ENCODE results near the gene CCNA2.

The CCNA2 gene

GRCh38 chr4:121800961-121801714 is 22.5 kb downstream of the CCNA2 start, which contains the start of gene EXOSC9:
TSS of gene EXOSC9 (plus strand) at chr4:121801323. CDS start at chr4:121801425, 102 bp downstream.
- no peaks in the 10 kb centered on the region for H3K27me3 ChIP-seq (ENCODE audit: control insufficient read depth in 3 of 3, insufficient read depth in 3 of 3, low read depth in 1 of 3, low read length in 3 of 3)
- peak within 1 kb of the TSS; percentile 92 for H3K18ac ChIP-seq (ENCODE audit: low read length)
- peaks cover 9 to 43% of the 10 kb centered on the region in 2 donors for H3K36me3 ChIP-seq (replicated peaks in 1 of 2; ENCODE audit: control insufficient read depth in 2 of 2, insufficient read depth in 2 of 2, low read length in 2 of 2)
- peak within 1 kb of the TSS; percentile 94 for H3K9ac ChIP-seq (ENCODE audit: low read depth, low read length, poor library complexity)
- H2BK5ac ChIP-seq (ENCODE audit: low read length): no peak within 1 kb of the TSS
- H3K79me1 ChIP-seq (ENCODE audit: low read depth, low read length): peaks cover 1% of the 10 kb centered on the region
- WGBS, 2 donors (ENCODE audit: extremely low coverage in 2 of 2, insufficient read length in 2 of 2, insufficient replicate concordance in 1 of 2): no CpG with 5 or more reads among the region's 48 CpGs
- H3K14ac ChIP-seq (ENCODE audit: low read length): no peak within 1 kb of the TSS
- no peak within 1 kb of the TSS for H2BK12ac ChIP-seq (ENCODE audit: low read length)
- H3K23ac ChIP-seq (ENCODE audit: low read depth, low read length, poor library complexity): no peak within 1 kb of the TSS
- no peak within 1 kb of the TSS for H3K27ac ChIP-seq (replicated peaks; ENCODE audit: low read length)
- H3K4me3 ChIP-seq (ENCODE audit: low read length in 2 of 2): peak within 1 kb of the TSS; percentile 68 to 89
- H2AK5ac ChIP-seq (ENCODE audit: low read depth, low read length): peak within 1 kb of the TSS; percentile 34
- H3K4me1 ChIP-seq (ENCODE audit: control insufficient read depth in 2 of 2, insufficient read depth in 1 of 2, low read depth in 1 of 2, low read length in 2 of 2): peaks cover 0 to 8% of the 10 kb centered on the region in 2 donors
- H2BK15ac ChIP-seq (ENCODE audit: low read length): no peak within 1 kb of the TSS
- H3K4me2 ChIP-seq (ENCODE audit: insufficient read depth, low read length, poor library complexity, severe bottlenecking): peak within 1 kb of the TSS; percentile 66
- no peaks in the 10 kb centered on the region for H3K9me3 ChIP-seq (replicated peaks in 1 of 2; ENCODE audit: control insufficient read depth in 2 of 2, insufficient read depth in 1 of 2, low read depth in 1 of 2, low read length in 2 of 2)
- DNase-seq (ENCODE audit: low spot score): peak; percentile 94
- H2BK120ac ChIP-seq (ENCODE audit: low read depth, low read length): no peak within 1 kb of the TSS
- no peak within 1 kb of the TSS for H3K4ac ChIP-seq (ENCODE audit: low read length)
- peak within 1 kb of the TSS; percentile 84 for H2AFZ ChIP-seq (ENCODE audit: low read length)
- no peak within 1 kb of the TSS for H4K8ac ChIP-seq (ENCODE audit: low read depth, low read length)
- H4K91ac ChIP-seq (ENCODE audit: low read depth, low read length, poor library complexity): no peak within 1 kb of the TSS

- Histone ChIP-seq H3K4me2 (ENCODE audit: insufficient read depth, low read length, poor library complexity, severe bottlenecking) (peak overlapping the region; percentile 52), H3K27ac (replicated peaks; ENCODE audit: low read length) (no peak overlapping the region)
- WGBS, 2 donors (ENCODE audit: extremely low coverage in 2 of 2, insufficient read length in 2 of 2, insufficient replicate concordance in 1 of 2): no CpG with 5 or more reads among the region's 8 CpGs
Observed at GRCh38 chr4:121800638-121800960, 23.1 kb downstream of the CCNA2 start.

GRCh38 chr4:121799867-121800501 is 23.7 kb downstream of the CCNA2 start:
- H3K18ac ChIP-seq (ENCODE audit: low read length): no peak overlapping the region

More at GRCh38 chr4:121800638-121800960, 23.1 kb downstream of the CCNA2 start:
- no peak overlapping the region for H3K14ac ChIP-seq (ENCODE audit: low read length)
- H3K4me1 ChIP-seq (ENCODE audit: control insufficient read depth in 2 of 2, insufficient read depth in 1 of 2, low read depth in 1 of 2, low read length in 2 of 2): peaks cover 2 to 11% of the 10 kb centered on the region in 2 donors
- no peaks in the 10 kb centered on the region for H3K9me3 ChIP-seq (replicated peaks in 1 of 2; ENCODE audit: control insufficient read depth in 2 of 2, insufficient read depth in 1 of 2, low read depth in 1 of 2, low read length in 2 of 2)
- no peak overlapping the region for H2BK12ac ChIP-seq (ENCODE audit: low read length)
- no peak overlapping the region for H2BK15ac ChIP-seq (ENCODE audit: low read length)
- H3K23ac ChIP-seq (ENCODE audit: low read depth, low read length, poor library complexity): no peak overlapping the region
- H3K79me1 ChIP-seq (ENCODE audit: low read depth, low read length): peaks cover 1% of the 10 kb centered on the region
- no peak overlapping the region for H3K4ac ChIP-seq (ENCODE audit: low read length)
- peak overlapping the region; percentile 68 to 89 for H3K4me3 ChIP-seq (ENCODE audit: low read length in 2 of 2)
- H2AK5ac ChIP-seq (ENCODE audit: low read depth, low read length): no peak overlapping the region
- peak overlapping the region; percentile 84 for H2AFZ ChIP-seq (ENCODE audit: low read length)
- no peak overlapping the region for H2BK120ac ChIP-seq (ENCODE audit: low read depth, low read length)
- H3K36me3 ChIP-seq (replicated peaks in 1 of 2; ENCODE audit: control insufficient read depth in 2 of 2, insufficient read depth in 2 of 2, low read length in 2 of 2): peaks cover 9 to 38% of the 10 kb centered on the region in 2 donors
- no peak overlapping the region for H3K9ac ChIP-seq (ENCODE audit: low read depth, low read length, poor library complexity)
- no peak overlapping the region for H4K91ac ChIP-seq (ENCODE audit: low read depth, low read length, poor library complexity)
- H3K27me3 ChIP-seq (ENCODE audit: control insufficient read depth in 3 of 3, insufficient read depth in 3 of 3, low read depth in 1 of 3, low read length in 3 of 3): no peaks in the 10 kb centered on the region
- H4K8ac ChIP-seq (ENCODE audit: low read depth, low read length): no peak overlapping the region
- H2BK5ac ChIP-seq (ENCODE audit: low read length): no peak overlapping the region
- DNase-seq (ENCODE audit: low spot score): no peak
- no peak overlapping the region for H3K18ac ChIP-seq (ENCODE audit: low read length)

DNA sequence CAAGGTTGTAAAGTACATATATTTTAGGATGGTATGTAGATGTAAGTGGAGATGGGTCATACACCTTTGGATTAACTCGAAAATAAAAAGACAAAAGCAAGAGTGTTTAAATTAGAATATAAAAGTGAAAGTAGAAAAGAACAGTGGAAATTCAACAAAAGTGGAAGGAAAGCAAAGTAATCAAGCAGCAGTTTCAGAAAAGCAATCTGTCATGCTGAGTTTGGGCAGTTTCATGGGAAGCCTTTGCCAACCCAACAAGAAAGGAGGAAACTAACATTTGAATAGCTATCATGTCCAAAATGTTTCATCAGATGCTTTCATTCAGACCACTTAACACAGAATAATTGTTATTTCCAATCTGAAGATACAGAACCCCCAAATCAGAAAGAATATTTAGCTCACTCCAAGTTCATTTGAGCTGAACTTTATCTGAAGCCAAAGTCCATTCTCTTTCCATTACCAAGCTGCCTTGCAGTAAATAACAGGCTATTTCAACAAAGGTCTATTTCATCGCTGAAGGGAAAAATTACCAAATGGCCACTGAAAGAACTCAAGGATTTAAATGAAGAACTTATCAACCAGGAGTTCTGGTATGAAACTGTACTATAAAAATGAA is 24.4 kb downstream of the CCNA2 start:
- Histone ChIP-seq H3K23ac (ENCODE audit: low read depth, low read length, poor library complexity) (no peak overlapping the region), H3K27me3 (ENCODE audit: control insufficient read depth in 3 of 3, insufficient read depth in 3 of 3, low read depth in 1 of 3, low read length in 3 of 3) (no peaks in the 10 kb centered on the region), H3K4me3 (ENCODE audit: low read length in 2 of 2) (no peak overlapping the region), H2BK5ac (ENCODE audit: low read length) (no peak overlapping the region), H3K4ac (ENCODE audit: low read length) (no peak overlapping the region), H3K4me1 (ENCODE audit: control insufficient read depth in 2 of 2, insufficient read depth in 1 of 2, low read depth in 1 of 2, low read length in 2 of 2) (peaks cover 4 to 11% of the 10 kb centered on the region in 2 donors), H3K4me2 (ENCODE audit: insufficient read depth, low read length, poor library complexity, severe bottlenecking) (no peak overlapping the region), H2BK15ac (ENCODE audit: low read length) (no peak overlapping the region), H2BK12ac (ENCODE audit: low read length) (no peak overlapping the region), H4K91ac (ENCODE audit: low read depth, low read length, poor library complexity) (no peak overlapping the region), H3K9me3 (replicated peaks in 1 of 2; ENCODE audit: control insufficient read depth in 2 of 2, insufficient read depth in 1 of 2, low read depth in 1 of 2, low read length in 2 of 2) (no peaks in the 10 kb centered on the region), H3K9ac (ENCODE audit: low read depth, low read length, poor library complexity) (no peak overlapping the region), H3K27ac (replicated peaks; ENCODE audit: low read length) (no peak overlapping the region), H2AFZ (ENCODE audit: low read length) (peak overlapping the region; percentile 67), H3K79me1 (ENCODE audit: low read depth, low read length) (no peaks in the 10 kb centered on the region), H3K18ac (ENCODE audit: low read length) (no peak overlapping the region), H4K8ac (ENCODE audit: low read depth, low read length) (no peak overlapping the region), H3K14ac (ENCODE audit: low read length) (no peak overlapping the region), H2BK120ac (ENCODE audit: low read depth, low read length) (no peak overlapping the region), H2AK5ac (ENCODE audit: low read depth, low read length) (no peak overlapping the region), H3K36me3 (replicated peaks in 1 of 2; ENCODE audit: control insufficient read depth in 2 of 2, insufficient read depth in 2 of 2, low read length in 2 of 2) (peaks cover 3 to 25% of the 10 kb centered on the region in 2 donors)
- DNase-seq (ENCODE audit: low spot score): no peak
- no CpG with 5 or more reads among the region's 2 CpGs for WGBS, 2 donors (ENCODE audit: extremely low coverage in 2 of 2, insufficient read length in 2 of 2, insufficient replicate concordance in 1 of 2)

More at GRCh38 chr4:121799867-121800501, 23.7 kb downstream of the CCNA2 start:
- H3K23ac ChIP-seq (ENCODE audit: low read depth, low read length, poor library complexity): no peak overlapping the region
- H4K91ac ChIP-seq (ENCODE audit: low read depth, low read length, poor library complexity): no peak overlapping the region
- no peak overlapping the region for H3K4ac ChIP-seq (ENCODE audit: low read length)
- no peak overlapping the region for H3K4me3 ChIP-seq (ENCODE audit: low read length in 2 of 2)
- no peak for DNase-seq (ENCODE audit: low spot score)
- H3K9me3 ChIP-seq (replicated peaks in 1 of 2; ENCODE audit: control insufficient read depth in 2 of 2, insufficient read depth in 1 of 2, low read depth in 1 of 2, low read length in 2 of 2): no peaks in the 10 kb centered on the region
- H2AFZ ChIP-seq (ENCODE audit: low read length): peak overlapping the region; percentile 67
- H4K8ac ChIP-seq (ENCODE audit: low read depth, low read length): no peak overlapping the region
- no CpG with 5 or more reads among the region's 3 CpGs for WGBS, 2 donors (ENCODE audit: extremely low coverage in 2 of 2, insufficient read length in 2 of 2, insufficient replicate concordance in 1 of 2)
- no peaks in the 10 kb centered on the region for H3K27me3 ChIP-seq (ENCODE audit: control insufficient read depth in 3 of 3, insufficient read depth in 3 of 3, low read depth in 1 of 3, low read length in 3 of 3)
- H3K4me2 ChIP-seq (ENCODE audit: insufficient read depth, low read length, poor library complexity, severe bottlenecking): no peak overlapping the region
- no peak overlapping the region for H2BK15ac ChIP-seq (ENCODE audit: low read length)
- H3K4me1 ChIP-seq (ENCODE audit: control insufficient read depth in 2 of 2, insufficient read depth in 1 of 2, low read depth in 1 of 2, low read length in 2 of 2): peaks cover 2 to 11% of the 10 kb centered on the region in 2 donors
- H2AK5ac ChIP-seq (ENCODE audit: low read depth, low read length): no peak overlapping the region
- H2BK12ac ChIP-seq (ENCODE audit: low read length): no peak overlapping the region
- no peak overlapping the region for H3K14ac ChIP-seq (ENCODE audit: low read length)
- H3K79me1 ChIP-seq (ENCODE audit: low read depth, low read length): peaks cover 1% of the 10 kb centered on the region
- H3K36me3 ChIP-seq (replicated peaks in 1 of 2; ENCODE audit: control insufficient read depth in 2 of 2, insufficient read depth in 2 of 2, low read length in 2 of 2): peaks cover 8 to 32% of the 10 kb centered on the region in 2 donors
- no peak overlapping the region for H2BK120ac ChIP-seq (ENCODE audit: low read depth, low read length)
- H3K9ac ChIP-seq (ENCODE audit: low read depth, low read length, poor library complexity): no peak overlapping the region
- H3K27ac ChIP-seq (replicated peaks; ENCODE audit: low read length): no peak overlapping the region
- no peak overlapping the region for H2BK5ac ChIP-seq (ENCODE audit: low read length)

Data from neuronal stem cell (in vitro differentiated cells).